Measurements from ENCODE around the gene EXOC3L4.

The EXOC3L4 gene

GRCh38 chr14:103078420-103078749 is 16.1 kb upstream of the EXOC3L4 start:
- TF ChIP-seq EZH2phosphoT487 (IDR thresholded peaks at IDR 0.05; ENCODE audit: borderline replicate concordance, low read length): no peak
- TF ChIP-seq CTCF (IDR thresholded peaks at IDR 0.05; ENCODE audit: low read depth, low read length, poor library complexity, severe bottlenecking): peak; percentile 69
- Histone ChIP-seq H3K4me1 (ENCODE audit: control insufficient read depth, low read length) (peaks cover 13% of the 10 kb centered on the region), H3K9me3 (ENCODE audit: control insufficient read depth, insufficient read depth, low read length) (no peaks in the 10 kb centered on the region), H3K36me3 (ENCODE audit: control insufficient read depth, low read length) (no peaks in the 10 kb centered on the region), H3K9me2 (replicated peaks; ENCODE audit: control insufficient read depth, low read length) (no peaks in the 10 kb centered on the region), H3K27me3 (ENCODE audit: control insufficient read depth, low read length) (peaks cover 30% of the 10 kb centered on the region), H3K79me2 (ENCODE audit: control insufficient read depth, low read length) (no peaks in the 10 kb centered on the region), H3K4me3 (ENCODE audit: low read length) (no peak overlapping the region), H3K4me2 (ENCODE audit: low read length) (no peak overlapping the region), H3F3A (ENCODE audit: control insufficient read depth, insufficient read depth) (no peaks in the 10 kb centered on the region), H3K27ac (ENCODE audit: low read depth, low read length) (no peak overlapping the region), H4K20me1 (ENCODE audit: control insufficient read depth, insufficient read depth, low read depth, low read length) (no peaks in the 10 kb centered on the region)

DNA sequence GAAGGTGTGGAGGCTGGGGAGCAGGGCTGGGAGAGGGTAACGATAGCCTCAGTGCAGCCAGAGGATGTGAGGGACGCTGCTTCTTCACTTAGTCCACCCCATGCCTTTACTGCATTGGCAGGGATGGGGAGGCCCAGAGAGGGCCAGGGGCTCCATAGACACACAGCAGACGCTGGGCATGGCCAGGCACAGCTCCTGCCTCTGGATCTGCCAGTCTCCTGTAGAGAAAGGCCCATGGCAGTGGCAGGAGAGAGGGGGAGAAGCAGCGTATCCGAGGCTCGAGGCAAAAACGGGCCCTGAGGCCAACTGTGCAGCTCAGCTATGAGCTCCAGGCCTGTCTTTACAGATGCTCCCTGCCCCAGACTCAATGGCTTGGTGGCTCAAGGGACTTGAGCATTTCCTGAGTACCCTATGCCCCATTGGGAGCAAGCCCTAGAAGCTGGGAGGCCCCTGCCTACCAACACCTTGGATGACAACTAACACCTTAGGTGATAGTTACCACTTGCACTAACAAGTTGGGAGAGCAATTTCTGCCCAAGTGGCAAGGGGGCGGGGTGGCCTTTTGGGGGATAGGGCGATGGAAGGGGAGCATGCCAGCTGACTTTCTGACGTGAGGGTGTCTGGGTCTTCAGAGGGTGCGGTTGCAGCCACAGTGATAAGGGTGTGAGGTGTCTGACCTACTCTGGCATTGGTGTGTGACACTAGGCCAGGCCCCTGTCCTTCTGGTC is 15.5 kb upstream of the EXOC3L4 start:
- no peaks in the 10 kb centered on the region for H3F3A ChIP-seq (ENCODE audit: control insufficient read depth, insufficient read depth)
- no peaks in the 10 kb centered on the region for H4K20me1 ChIP-seq (ENCODE audit: control insufficient read depth, insufficient read depth, low read depth, low read length)
- no peaks in the 10 kb centered on the region for H3K79me2 ChIP-seq (ENCODE audit: control insufficient read depth, low read length)
- no peak for TF ChIP-seq CTCF (IDR thresholded peaks at IDR 0.05; ENCODE audit: low read depth, low read length, poor library complexity, severe bottlenecking)
- no peak for TF ChIP-seq EZH2phosphoT487 (IDR thresholded peaks at IDR 0.05; ENCODE audit: borderline replicate concordance, low read length)
- H3K9me2 ChIP-seq (replicated peaks; ENCODE audit: control insufficient read depth, low read length): no peaks in the 10 kb centered on the region
- H3K4me2 ChIP-seq (ENCODE audit: low read length): no peak overlapping the region
- H3K27ac ChIP-seq (ENCODE audit: low read depth, low read length): no peak overlapping the region
- H3K27me3 ChIP-seq (ENCODE audit: control insufficient read depth, low read length): peaks cover 24% of the 10 kb centered on the region
- peaks cover 13% of the 10 kb centered on the region for H3K4me1 ChIP-seq (ENCODE audit: control insufficient read depth, low read length)
- no peaks in the 10 kb centered on the region for H3K9me3 ChIP-seq (ENCODE audit: control insufficient read depth, insufficient read depth, low read length)
- H3K4me3 ChIP-seq (ENCODE audit: low read length): no peak overlapping the region
- no peaks in the 10 kb centered on the region for H3K36me3 ChIP-seq (ENCODE audit: control insufficient read depth, low read length)

- Histone ChIP-seq H3K79me2 (ENCODE audit: control insufficient read depth, low read length) (no peaks in the 10 kb centered on the region), H3F3A (ENCODE audit: control insufficient read depth, insufficient read depth) (no peaks in the 10 kb centered on the region), H3K4me2 (ENCODE audit: low read length) (no peak overlapping the region), H3K36me3 (ENCODE audit: control insufficient read depth, low read length) (no peaks in the 10 kb centered on the region), H3K27me3 (ENCODE audit: control insufficient read depth, low read length) (peaks cover 9% of the 10 kb centered on the region), H3K4me3 (ENCODE audit: low read length) (no peak overlapping the region), H3K4me1 (ENCODE audit: control insufficient read depth, low read length) (peaks cover 5% of the 10 kb centered on the region), H4K20me1 (ENCODE audit: control insufficient read depth, insufficient read depth, low read depth, low read length) (no peaks in the 10 kb centered on the region), H3K9me3 (ENCODE audit: control insufficient read depth, insufficient read depth, low read length) (no peaks in the 10 kb centered on the region), H3K27ac (ENCODE audit: low read depth, low read length) (no peak overlapping the region), H3K9me2 (replicated peaks; ENCODE audit: control insufficient read depth, low read length) (no peaks in the 10 kb centered on the region)
- TF ChIP-seq CTCF (IDR thresholded peaks at IDR 0.05; ENCODE audit: low read depth, low read length, poor library complexity, severe bottlenecking) (no peak), EZH2phosphoT487 (IDR thresholded peaks at IDR 0.05; ENCODE audit: borderline replicate concordance, low read length) (no peak)
These were observed 12.6 kb upstream of the EXOC3L4 start for GRCh38 chr14:103081951-103082350.
